HEK293 (cell line): ENCODE data around the gene PCBP2.

Source experiments
- CTCF ChIA-PET: fragments of 350-600 bp; formaldehyde crosslinking; extraction: SDS; loops from one replicate; lab custom pipeline; 2021; ENCODE audit warnings: antibody characterized with exemption; lab: Yijun Ruan, JAX
- POLR2A ChIA-PET: fragments of 300-600 bp; formaldehyde crosslinking; extraction: SDS; loops from one replicate; lab custom pipeline; 2020; ENCODE audit warnings: antibody characterized with exemption, inconsistent platforms; lab: Yijun Ruan, JAX
- H3K27ac ChIP-seq: fragments of 200-500 bp; sonication (Bioruptor generic); 2 replicates; pipeline ENCODE4 v1.5.1; 2014; ENCODE audit warnings: low read depth, low read length, control low read depth, inconsistent platforms; ENCODE audit errors: extremely low read depth
- H3K36me3 ChIP-seq, 2 experiments: fragments of 200-500 bp in 1 of 2; sonication (Bioruptor generic) in 1 of 2; 1 replicate in 1 of 2; 2 replicates in 1 of 2; pipeline ENCODE4 v1.5.1; 2014 to 2017; ENCODE audit warnings: inconsistent platforms in 2 of 2, low read length in 2 of 2; ENCODE audit not compliant: control insufficient read depth in 2 of 2, insufficient read depth in 1 of 2
- H3K4me1 ChIP-seq: fragments of 200-500 bp; sonication (Bioruptor generic); 2 replicates; pipeline ENCODE4 v1.5.1; 2014; ENCODE audit warnings: mild to moderate bottlenecking, low read length, inconsistent platforms; ENCODE audit not compliant: control insufficient read depth, insufficient read depth
- H3K4me3 ChIP-seq: 2 replicates; pipeline ENCODE4 v1.5.1; 2011; ENCODE audit warnings: low read depth, mild to moderate bottlenecking, control low read depth, low read length, moderate library complexity
- H3K9me3 ChIP-seq: fragments of 200-500 bp; sonication (Bioruptor generic); 2 replicates; pipeline ENCODE4 v1.5.1; 2014; ENCODE audit warnings: low read depth, low read length, inconsistent platforms; ENCODE audit not compliant: control insufficient read depth, insufficient read depth
- ATF2 ChIP-seq: fragments of 450-650 bp; formaldehyde crosslinking; IDR thresholded peaks from 2 replicates; pipeline ENCODE4 v1.5.1; 2016; ENCODE audit warnings: missing biosample characterization, missing genetic modification characterization, low read depth
- HIC1 ChIP-seq: fragments of 450-650 bp; formaldehyde crosslinking; IDR thresholded peaks from 2 replicates; pipeline ENCODE4 v1.5.1; 2016; ENCODE audit warnings: missing biosample characterization, missing genetic modification characterization
- HOXA7 ChIP-seq: sonication (generic); formaldehyde crosslinking; IDR thresholded peaks from 2 replicates; pipeline ENCODE4 v1.8.1; 2022; ENCODE audit warnings: missing genetic modification reagents, borderline replicate concordance
- INSM2 ChIP-seq: fragments of 450-650 bp; formaldehyde crosslinking; IDR thresholded peaks from 2 replicates; pipeline ENCODE4 v1.5.1; 2016; ENCODE audit warnings: missing biosample characterization, missing genetic modification characterization
- KLF9 ChIP-seq: fragments of 450-650 bp; formaldehyde crosslinking; IDR thresholded peaks from 2 replicates; pipeline ENCODE4 v1.5.1; 2016; ENCODE audit warnings: missing biosample characterization, missing genetic modification characterization, low read depth
- OSR2 ChIP-seq: fragments of 450-650 bp; formaldehyde crosslinking; IDR thresholded peaks from 2 replicates; pipeline ENCODE4 v1.5.1; 2016; ENCODE audit warnings: missing biosample characterization, missing genetic modification characterization
- PATZ1 ChIP-seq: fragments of 450-650 bp; formaldehyde crosslinking; IDR thresholded peaks from 2 replicates; pipeline ENCODE4 v1.5.1; 2016; ENCODE audit warnings: missing biosample characterization, missing genetic modification characterization
- PBX3 ChIP-seq: sonication (generic); formaldehyde crosslinking; IDR thresholded peaks from 2 replicates; pipeline ENCODE4 v1.8.1; 2022; ENCODE audit warnings: mild to moderate bottlenecking, moderate library complexity, missing genetic modification reagents
- ZBTB10 ChIP-seq: fragments of 450-650 bp; formaldehyde crosslinking; IDR thresholded peaks from 2 replicates; pipeline ENCODE4 v1.5.1; 2016; ENCODE audit warnings: missing biosample characterization, missing genetic modification characterization
- ZBTB49 ChIP-seq: fragments of 450-650 bp; formaldehyde crosslinking; IDR thresholded peaks from 2 replicates; pipeline ENCODE4 v1.5.1; 2016; ENCODE audit warnings: missing biosample characterization, missing genetic modification characterization, low read depth
- ZBTB6 ChIP-seq: fragments of 450-650 bp; formaldehyde crosslinking; IDR thresholded peaks from 2 replicates; pipeline ENCODE4 v1.5.1; 2017; ENCODE audit warnings: missing biosample characterization, missing genetic modification characterization
- ZIC2 ChIP-seq: fragments of 450-650 bp; formaldehyde crosslinking; IDR thresholded peaks from 2 replicates; pipeline ENCODE4 v1.5.1; 2016; ENCODE audit warnings: missing biosample characterization, missing genetic modification characterization
- ZNF223 ChIP-seq: fragments of 450-650 bp; formaldehyde crosslinking; IDR thresholded peaks from 2 replicates; pipeline ENCODE4 v1.5.1; 2016; ENCODE audit warnings: missing biosample characterization, missing genetic modification characterization
- ZNF239 ChIP-seq: fragments of 450-650 bp; formaldehyde crosslinking; IDR thresholded peaks from 2 replicates; pipeline ENCODE4 v1.5.1; 2016; ENCODE audit warnings: missing biosample characterization, missing genetic modification characterization
- ZNF24 ChIP-seq: fragments of 450-650 bp; formaldehyde crosslinking; IDR thresholded peaks from 2 replicates; pipeline ENCODE4 v1.5.1; 2016; ENCODE audit warnings: missing biosample characterization, missing genetic modification characterization
- ZNF335 ChIP-seq: fragments of 450-650 bp; formaldehyde crosslinking; conservative IDR thresholded peaks from 2 replicates; pipeline ENCODE4 v1.5.1; 2016; ENCODE audit warnings: missing biosample characterization, missing genetic modification characterization
- ZNF391 ChIP-seq: fragments of 450-650 bp; formaldehyde crosslinking; IDR thresholded peaks from 2 replicates; pipeline ENCODE4 v1.5.1; 2016; ENCODE audit warnings: low read depth, missing biosample characterization, missing genetic modification characterization, borderline replicate concordance
- ZNF398 ChIP-seq: fragments of 450-650 bp; formaldehyde crosslinking; IDR thresholded peaks from 2 replicates; pipeline ENCODE4 v1.5.1; 2017; ENCODE audit warnings: missing biosample characterization, missing genetic modification characterization
- ZNF830 ChIP-seq: fragments of 450-650 bp; IDR thresholded peaks from 2 replicates; pipeline ENCODE4 v1.5.0; 2018; ENCODE audit warnings: missing biosample characterization, missing genetic modification characterization, low read depth, mild to moderate bottlenecking, moderate library complexity

Gene PCBP2

GRCh38 chr12:53501615-53502181 is 49.8 kb downstream of the PCBP2 start:
- ChIA-PET CTCF (interaction anchor here (0.5 to 1.8 kb wide), 4 partner anchors 150 to 1437 kb away, joined by 3 to 11 read pairs (median 5); no protein-coding TSS in a partner anchor), POLR2A (interaction anchor here (0.6 to 4.6 kb wide), 30 partner anchors 8 to 422 kb away, joined by 3 to 39 read pairs (median 5); partner anchors contain the start of genes AAAS, ATP5MC2, CSAD and PFDN5)
- Histone ChIP-seq H3K4me3 (peak overlapping the region; percentile 67), H3K36me3 (peaks cover 0 to 39% of the 10 kb centered on the region in 2 experiments; a peak in 1 of 3 replicates), H3K9me3 (no peaks in the 10 kb centered on the region), H3K27ac (peak overlapping the region; percentile 94), H3K4me1 (peaks cover 11% of the 10 kb centered on the region)
- TF ChIP-seq OSR2 (tag by site-specific recombination) (no peak), KLF9 (no peak), ZNF830 (tag by site-specific recombination) (no peak), ZNF335 (no peak), HIC1 (peak; percentile 92), HOXA7 (CRISPR knock-in tag) (no peak), INSM2 (tag by site-specific recombination) (no peak), ZNF24 (tag by site-specific recombination) (no peak), ZBTB49 (tag by site-specific recombination) (no peak), ZNF239 (tag by site-specific recombination) (no peak), ZNF223 (tag by site-specific recombination) (peak; percentile 60; the same call in 1 of the 2 replicates), PBX3 (no peak), ZBTB6 (no peak), ATF2 (tag by site-specific recombination) (no peak), ZIC2 (tag by site-specific recombination) (no peak), PATZ1 (peak; percentile 38; the same call in 1 of the 2 replicates), ZNF391 (tag by site-specific recombination) (no peak; the same call in 1 of the 2 replicates), ZNF398 (tag by site-specific recombination) (peak; percentile 52), ZBTB10 (tag by site-specific recombination) (no peak)
